Measurements from ENCODE around the gene LRRC8D.

GRCh38 chr1:89898695-89899470 lies 78.1 kb downstream of the LRRC8D start:
- no peak for TF ChIP-seq CTCF (IDR thresholded peaks at IDR 0.05)
- TF ChIP-seq MYC (IDR thresholded peaks at IDR 0.05; ENCODE audit: borderline replicate concordance, low read length), result no peak
- no peak for TF ChIP-seq RFX5 (IDR thresholded peaks at IDR 0.05)
- no peak for TF ChIP-seq ZNF302 (CRISPR knock-in tag; IDR thresholded peaks at IDR 0.05)
- no peak for TF ChIP-seq SMC3 (IDR thresholded peaks at IDR 0.05)
- no peak for TF ChIP-seq KDM1A (IDR thresholded peaks at IDR 0.05; ENCODE audit: low read depth)
- TF ChIP-seq, protein P1, sequence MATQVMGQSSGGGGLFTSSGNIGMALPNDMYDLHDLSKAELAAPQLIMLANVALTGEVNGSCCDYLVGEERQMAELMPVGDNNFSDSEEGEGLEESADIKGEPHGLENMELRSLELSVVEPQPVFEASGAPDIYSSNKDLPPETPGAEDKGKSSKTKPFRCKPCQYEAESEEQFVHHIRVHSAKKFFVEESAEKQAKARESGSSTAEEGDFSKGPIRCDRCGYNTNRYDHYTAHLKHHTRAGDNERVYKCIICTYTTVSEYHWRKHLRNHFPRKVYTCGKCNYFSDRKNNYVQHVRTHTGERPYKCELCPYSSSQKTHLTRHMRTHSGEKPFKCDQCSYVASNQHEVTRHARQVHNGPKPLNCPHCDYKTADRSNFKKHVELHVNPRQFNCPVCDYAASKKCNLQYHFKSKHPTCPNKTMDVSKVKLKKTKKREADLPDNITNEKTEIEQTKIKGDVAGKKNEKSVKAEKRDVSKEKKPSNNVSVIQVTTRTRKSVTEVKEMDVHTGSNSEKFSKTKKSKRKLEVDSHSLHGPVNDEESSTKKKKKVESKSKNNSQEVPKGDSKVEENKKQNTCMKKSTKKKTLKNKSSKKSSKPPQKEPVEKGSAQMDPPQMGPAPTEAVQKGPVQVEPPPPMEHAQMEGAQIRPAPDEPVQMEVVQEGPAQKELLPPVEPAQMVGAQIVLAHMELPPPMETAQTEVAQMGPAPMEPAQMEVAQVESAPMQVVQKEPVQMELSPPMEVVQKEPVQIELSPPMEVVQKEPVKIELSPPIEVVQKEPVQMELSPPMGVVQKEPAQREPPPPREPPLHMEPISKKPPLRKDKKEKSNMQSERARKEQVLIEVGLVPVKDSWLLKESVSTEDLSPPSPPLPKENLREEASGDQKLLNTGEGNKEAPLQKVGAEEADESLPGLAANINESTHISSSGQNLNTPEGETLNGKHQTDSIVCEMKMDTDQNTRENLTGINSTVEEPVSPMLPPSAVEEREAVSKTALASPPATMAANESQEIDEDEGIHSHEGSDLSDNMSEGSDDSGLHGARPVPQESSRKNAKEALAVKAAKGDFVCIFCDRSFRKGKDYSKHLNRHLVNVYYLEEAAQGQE (IDR thresholded peaks at IDR 0.05), result no peak
- no peak for TF ChIP-seq RAD21 (conservative IDR thresholded peaks at IDR 0.05 in 1 of 2, IDR thresholded peaks at IDR 0.05 in 1 of 2)
- TF ChIP-seq POLR2A (IDR thresholded peaks at IDR 0.05; ENCODE audit: low read length), result no peak
- TF ChIP-seq, protein P2, sequence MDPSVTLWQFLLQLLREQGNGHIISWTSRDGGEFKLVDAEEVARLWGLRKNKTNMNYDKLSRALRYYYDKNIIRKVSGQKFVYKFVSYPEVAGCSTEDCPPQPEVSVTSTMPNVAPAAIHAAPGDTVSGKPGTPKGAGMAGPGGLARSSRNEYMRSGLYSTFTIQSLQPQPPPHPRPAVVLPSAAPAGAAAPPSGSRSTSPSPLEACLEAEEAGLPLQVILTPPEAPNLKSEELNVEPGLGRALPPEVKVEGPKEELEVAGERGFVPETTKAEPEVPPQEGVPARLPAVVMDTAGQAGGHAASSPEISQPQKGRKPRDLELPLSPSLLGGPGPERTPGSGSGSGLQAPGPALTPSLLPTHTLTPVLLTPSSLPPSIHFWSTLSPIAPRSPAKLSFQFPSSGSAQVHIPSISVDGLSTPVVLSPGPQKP (IDR thresholded peaks at IDR 0.05; ENCODE audit: low read depth, low read length), result no peak
- no peak for TF ChIP-seq JUN (IDR thresholded peaks at IDR 0.05)
